Lower leg skin (tissue), 4 donors: ENCODE measurements around the gene OR52I2. TPM values are rescaled to one million over a fixed set of nuclear protein-coding genes. Genes with fewer than 3 reads are reported as not detected.

Source experiments
- DNase-seq, 2 donors: peaks; one replicate each; pipeline ENCODE4 v3.0.0-alpha.2; 2019; ENCODE audit warnings: low spot score in 2 of 2
- H3K4me3 ChIP-seq: fragments of 200-600 bp; sonication (generic); 2 replicates; pipeline ENCODE4 v1.5.1; 2017; ENCODE audit warnings: mild to moderate bottlenecking, low read depth; ENCODE audit not compliant: poor library complexity, severe bottlenecking
- POLR2A ChIP-seq, 2 donors: fragments of 450-650 bp; IDR thresholded peaks; one replicate each; pipeline ENCODE4 v1.6.1; 2016 to 2017; ENCODE audit warnings: antibody characterized with exemption in 2 of 2, mild to moderate bottlenecking in 1 of 2, moderate library complexity in 1 of 2
- WGBS, 2 donors: methylation state at CpG; one replicate each; pipeline ENCODE4 v1.1.5; 2018; 5-methylcytosine and 5-hydroxymethylcytosine counted together
- intact Hi-C: fragments of 100-400 bp; cut with DNase I; formaldehyde crosslinking; loops from one replicate; pipeline ENCODE4 v1.15.0; 2023; ENCODE audit warnings: low total_unique reads
- total RNA-seq, 4 donors: library from RNA; depleted of rRNA; stranded (reverse); fragments of >200 nt; gene quantifications; one replicate each; pipeline ENCODE4 v1.1.0, GENCODE V29; 2016
- TF ChIP-seq, protein P1 (sequence below), 3 donors: fragments of 450-650 bp; IDR thresholded peaks; one replicate each; pipeline ENCODE4 v1.5.1; 2016; ENCODE audit warnings: antibody characterized with exemption in 3 of 3, mild to moderate bottlenecking in 3 of 3, moderate library complexity in 2 of 3

OR52I2 gene
- total RNA-seq, 4 donors from 2014 or later, result not detected

DNA sequence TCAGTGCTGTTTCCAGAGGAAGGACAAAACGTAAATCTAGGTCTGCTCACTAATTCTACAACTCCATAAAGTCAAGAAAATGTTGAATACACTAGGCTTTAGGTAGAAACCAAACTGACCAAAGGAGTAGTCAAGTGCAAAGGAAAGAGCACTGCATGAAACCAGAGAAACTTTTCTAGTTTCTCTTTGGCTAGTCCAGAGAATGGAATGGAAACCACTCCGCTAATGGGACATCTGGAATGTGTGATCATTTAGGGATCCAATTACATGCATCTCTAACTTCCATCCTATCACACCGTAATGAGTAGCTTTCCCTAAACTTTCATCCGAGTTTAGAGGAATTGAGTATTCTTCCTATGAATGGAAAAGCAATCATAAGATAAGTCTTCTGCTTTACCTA lies 34.1 kb upstream of the OR52I2 start:
- H3K4me3 ChIP-seq, result no peak overlapping the region
- 68% methylated on average over 4 of the region's 4 CpGs for WGBS, 2 donors
- intact Hi-C loops, result no loop called here
- no peak for DNase-seq
- TF ChIP-seq, protein P1, sequence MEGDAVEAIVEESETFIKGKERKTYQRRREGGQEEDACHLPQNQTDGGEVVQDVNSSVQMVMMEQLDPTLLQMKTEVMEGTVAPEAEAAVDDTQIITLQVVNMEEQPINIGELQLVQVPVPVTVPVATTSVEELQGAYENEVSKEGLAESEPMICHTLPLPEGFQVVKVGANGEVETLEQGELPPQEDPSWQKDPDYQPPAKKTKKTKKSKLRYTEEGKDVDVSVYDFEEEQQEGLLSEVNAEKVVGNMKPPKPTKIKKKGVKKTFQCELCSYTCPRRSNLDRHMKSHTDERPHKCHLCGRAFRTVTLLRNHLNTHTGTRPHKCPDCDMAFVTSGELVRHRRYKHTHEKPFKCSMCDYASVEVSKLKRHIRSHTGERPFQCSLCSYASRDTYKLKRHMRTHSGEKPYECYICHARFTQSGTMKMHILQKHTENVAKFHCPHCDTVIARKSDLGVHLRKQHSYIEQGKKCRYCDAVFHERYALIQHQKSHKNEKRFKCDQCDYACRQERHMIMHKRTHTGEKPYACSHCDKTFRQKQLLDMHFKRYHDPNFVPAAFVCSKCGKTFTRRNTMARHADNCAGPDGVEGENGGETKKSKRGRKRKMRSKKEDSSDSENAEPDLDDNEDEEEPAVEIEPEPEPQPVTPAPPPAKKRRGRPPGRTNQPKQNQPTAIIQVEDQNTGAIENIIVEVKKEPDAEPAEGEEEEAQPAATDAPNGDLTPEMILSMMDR (IDR thresholded peaks at IDR 0.05), result no peak
- TF ChIP-seq POLR2A (IDR thresholded peaks at IDR 0.05), result no peak

DNA sequence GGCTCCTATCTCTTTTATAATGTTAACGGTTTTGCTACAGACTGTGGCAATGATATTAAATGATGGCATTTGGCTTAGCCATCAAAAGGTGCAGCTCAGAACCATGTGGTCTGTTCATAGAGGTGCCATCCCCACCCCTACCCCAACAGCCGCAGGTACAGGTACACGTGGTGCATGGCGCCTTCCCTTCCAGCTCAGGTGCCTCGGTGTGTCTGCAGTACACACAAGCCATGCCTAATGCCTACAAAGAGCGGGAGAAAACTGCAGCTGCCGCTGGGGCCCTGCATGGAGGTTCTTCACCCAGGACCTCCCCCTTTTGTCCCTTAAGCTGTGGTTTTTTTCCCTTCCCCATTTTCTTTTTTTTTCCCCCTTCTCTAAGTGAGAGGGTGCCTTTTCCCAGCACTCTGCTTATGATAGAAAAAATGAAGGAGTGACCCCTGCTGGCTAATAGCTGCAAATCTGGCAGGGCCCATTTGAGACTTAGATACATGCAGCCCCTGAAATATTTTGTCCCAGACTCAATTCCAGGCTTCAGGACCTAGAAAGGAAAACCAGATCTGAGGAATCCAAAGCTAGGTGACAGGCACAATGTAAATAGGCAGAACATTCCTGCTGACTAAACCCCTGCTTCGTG lies 30.1 kb upstream of the OR52I2 start:
- intact Hi-C loops, result no loop called here
- TF ChIP-seq POLR2A (IDR thresholded peaks at IDR 0.05), result no peak
- TF ChIP-seq, protein P1 (IDR thresholded peaks at IDR 0.05), result no peak
- no peak for DNase-seq
- H3K4me3 ChIP-seq, result no peak overlapping the region
- WGBS, 2 donors, result 79% methylated on average over 8 of the region's 8 CpGs

DNA sequence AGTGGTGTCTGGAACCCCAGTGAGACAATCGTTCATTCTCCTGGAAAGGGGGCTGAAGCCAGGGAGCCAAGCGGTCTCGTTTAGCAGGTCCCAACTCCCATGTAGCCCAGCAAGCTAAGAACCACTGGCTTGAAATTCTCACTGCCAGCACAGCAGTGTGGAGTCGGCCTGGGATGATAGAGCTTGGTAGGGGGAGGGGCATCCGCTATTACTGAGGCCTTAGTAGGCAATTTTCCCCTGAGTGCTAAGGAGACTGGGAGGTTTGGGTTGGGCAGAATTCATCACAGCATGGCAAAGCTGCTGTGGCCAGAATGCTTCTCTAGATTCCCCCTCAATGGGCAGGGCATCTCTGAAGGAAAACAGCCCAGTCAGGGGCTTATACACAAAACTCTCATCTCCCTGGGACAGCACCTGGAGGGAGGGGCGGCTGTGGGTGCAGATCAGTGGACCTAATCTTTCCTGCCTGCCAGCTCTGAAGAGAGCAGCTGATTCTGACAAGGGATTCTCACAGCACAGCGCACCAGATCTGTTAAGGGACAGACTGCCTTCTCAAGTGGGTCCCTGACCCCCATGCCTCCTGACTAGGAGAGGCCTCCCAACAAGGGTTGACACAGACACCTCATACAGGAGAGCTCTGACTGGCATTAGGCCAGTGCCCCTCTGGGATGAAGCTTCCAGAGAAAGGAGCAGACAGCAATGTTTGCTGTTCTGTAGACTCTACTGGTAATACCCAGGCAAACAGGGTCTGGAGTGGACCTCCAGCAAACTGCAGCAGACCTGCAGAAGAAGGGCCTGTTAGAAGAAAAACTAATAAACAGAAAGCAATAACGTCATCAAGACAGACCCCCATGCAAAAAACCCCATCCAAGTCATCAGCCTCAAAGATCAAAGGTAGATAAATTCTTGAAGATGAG lies 21.8 kb upstream of the OR52I2 start:
- H3K4me3 ChIP-seq, result no peak overlapping the region
- intact Hi-C loops, result no loop called here
- DNase-seq, result no peak
- 55 to 60% methylated on average over 7 to 8 of the region's 8 CpGs for WGBS, 2 donors
- TF ChIP-seq POLR2A (IDR thresholded peaks at IDR 0.05), result no peak
- TF ChIP-seq, protein P1 (IDR thresholded peaks at IDR 0.05), result no peak

DNA sequence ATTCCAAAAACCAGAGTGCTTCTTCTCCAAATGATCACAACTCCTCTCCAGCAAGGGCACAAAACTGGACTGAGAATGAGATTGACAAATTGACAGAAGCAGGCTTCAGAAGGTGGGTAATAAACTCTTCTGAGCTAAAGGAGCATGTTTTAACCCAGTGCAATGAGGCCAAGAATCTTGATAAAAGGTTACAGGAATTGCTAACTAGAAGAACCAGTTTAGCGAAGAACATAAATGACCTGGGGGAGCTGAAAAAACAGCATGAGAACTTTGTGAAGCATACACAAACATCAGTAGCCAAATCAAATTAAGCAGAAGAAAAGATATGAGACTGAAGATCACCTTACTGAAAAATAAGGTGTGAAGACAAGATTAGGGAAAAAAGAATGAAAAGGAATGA lies 21.1 kb upstream of the OR52I2 start:
- no peak for TF ChIP-seq POLR2A (IDR thresholded peaks at IDR 0.05)
- TF ChIP-seq, protein P1 (IDR thresholded peaks at IDR 0.05), result no peak
- intact Hi-C loops, result no loop called here
- H3K4me3 ChIP-seq, result no peak overlapping the region
- DNase-seq, result no peak
- WGBS, 2 donors, result 32 to 84% methylated on average over 1 of the region's 1 CpG

DNA sequence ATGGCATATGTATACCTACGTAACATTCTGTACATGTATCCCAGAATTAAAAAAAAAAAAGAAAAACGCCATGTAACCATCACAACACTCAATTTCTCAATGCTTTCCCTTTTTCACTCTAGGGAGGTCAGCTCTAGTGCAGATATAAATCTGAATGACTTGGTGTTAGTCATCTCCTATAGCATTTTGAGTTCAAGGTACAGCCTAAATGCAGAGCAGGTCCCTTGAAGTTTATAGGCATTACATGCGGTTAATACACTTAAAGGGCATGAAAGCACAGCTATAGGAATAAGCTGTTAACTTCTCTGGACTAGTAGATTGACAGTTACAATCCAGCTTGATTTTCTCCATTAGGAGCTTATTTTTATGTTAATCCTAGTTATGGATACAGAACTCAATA lies 16.2 kb upstream of the OR52I2 start:
- DNase-seq, result no peak
- 77 to 82% methylated on average over 3 of the region's 3 CpGs for WGBS, 2 donors
- intact Hi-C loops, result no loop called here

More for the DNA sequence above, 16.2 kb upstream of the OR52I2 start:
- no peak overlapping the region for H3K4me3 ChIP-seq
- TF ChIP-seq, protein P1 (IDR thresholded peaks at IDR 0.05), result no peak
- TF ChIP-seq POLR2A (IDR thresholded peaks at IDR 0.05), result no peak
